Trophoblast cell (in vitro differentiated cells and primary cell): ENCODE data around the gene TRAPPC1.

Experiments used
- DNase-seq, 2 donors: peaks; one replicate each; pipeline ENCODE4 v3.0.0-alpha.2; 2016
- H2AFZ ChIP-seq: 2 replicates; pipeline ENCODE4 v1.6.1; 2013; ENCODE audit warnings: low read length, moderate library complexity, mild to moderate bottlenecking; ENCODE audit not compliant: insufficient read depth, poor library complexity
- H2AK5ac ChIP-seq: 2 replicates; pipeline ENCODE4 v1.6.1; 2013; ENCODE audit warnings: mild to moderate bottlenecking, low read length
- H2BK120ac ChIP-seq: 2 replicates; pipeline ENCODE4 v1.6.1; 2013; ENCODE audit warnings: low read length, mild to moderate bottlenecking, moderate library complexity; ENCODE audit not compliant: insufficient read depth, poor library complexity
- H2BK12ac ChIP-seq: 2 replicates; pipeline ENCODE4 v1.6.1; 2013; ENCODE audit warnings: mild to moderate bottlenecking, low read length, moderate library complexity
- H2BK5ac ChIP-seq: 2 replicates; pipeline ENCODE4 v1.6.1; 2013; ENCODE audit warnings: low read length, low read depth, moderate library complexity, mild to moderate bottlenecking; ENCODE audit not compliant: poor library complexity
- H3K14ac ChIP-seq: 2 replicates; pipeline ENCODE4 v1.6.1; 2013; ENCODE audit warnings: mild to moderate bottlenecking, low read length
- H3K18ac ChIP-seq: 2 replicates; pipeline ENCODE4 v1.6.1; 2013; ENCODE audit warnings: mild to moderate bottlenecking, low read length
- H3K23ac ChIP-seq: 2 replicates; pipeline ENCODE4 v1.6.1; 2013; ENCODE audit warnings: low read length
- H3K27ac ChIP-seq: 2 replicates; pipeline ENCODE4 v1.5.1; 2013; ENCODE audit warnings: low read depth, mild to moderate bottlenecking, inconsistent platforms, low read length, moderate library complexity
- H3K27me3 ChIP-seq: 2 replicates; pipeline ENCODE4 v1.6.1; 2013; ENCODE audit warnings: inconsistent platforms, mild to moderate bottlenecking, low read length, moderate library complexity; ENCODE audit not compliant: insufficient read depth
- H3K36me3 ChIP-seq, 2 experiments: 1 replicate in 1 of 2; 2 replicates in 1 of 2; pipeline ENCODE4 v1.6.1; 2013; ENCODE audit warnings: low read length in 2 of 2, mild to moderate bottlenecking in 2 of 2, moderate library complexity in 1 of 2; ENCODE audit not compliant: insufficient read depth in 2 of 2, control insufficient read depth in 1 of 2
- H3K4ac ChIP-seq: 2 replicates; pipeline ENCODE4 v1.6.1; 2013; ENCODE audit warnings: low read depth, mild to moderate bottlenecking, low read length, moderate library complexity
- H3K4me1 ChIP-seq, 2 experiments: 1 replicate in 1 of 2; 2 replicates in 1 of 2; pipeline ENCODE4 v1.6.1; 2013; ENCODE audit warnings: low read length in 2 of 2, mild to moderate bottlenecking in 2 of 2, moderate library complexity in 1 of 2; ENCODE audit not compliant: insufficient read depth in 2 of 2, control insufficient read depth in 1 of 2
- H3K4me2 ChIP-seq: 2 replicates; pipeline ENCODE4 v1.6.1; 2013; ENCODE audit warnings: inconsistent platforms, mild to moderate bottlenecking, low read length, moderate library complexity
- H3K4me3 ChIP-seq: 2 replicates; pipeline ENCODE4 v1.5.1; 2013; ENCODE audit warnings: mild to moderate bottlenecking, low read depth, low read length, inconsistent platforms
- H3K79me1 ChIP-seq: one replicate; pipeline ENCODE4 v1.6.1; 2013; ENCODE audit warnings: low read length
- H3K79me2 ChIP-seq: 2 replicates; pipeline ENCODE4 v1.6.1; 2013; ENCODE audit warnings: low read length, mild to moderate bottlenecking; ENCODE audit not compliant: control insufficient read depth, insufficient read depth, poor library complexity
- H3K9ac ChIP-seq: 2 replicates; pipeline ENCODE4 v1.6.1; 2013; ENCODE audit warnings: mild to moderate bottlenecking, low read length
- H3K9me3 ChIP-seq: 2 replicates; pipeline ENCODE4 v1.6.1; 2013; ENCODE audit warnings: low read depth, mild to moderate bottlenecking, control low read depth, inconsistent platforms, low read length; ENCODE audit not compliant: insufficient read depth
- H4K12ac ChIP-seq: 2 replicates; pipeline ENCODE4 v1.6.1; 2013; ENCODE audit warnings: low read depth, mild to moderate bottlenecking, low read length, moderate library complexity
- H4K8ac ChIP-seq: 2 replicates; pipeline ENCODE4 v1.6.1; 2013; ENCODE audit warnings: low read depth, mild to moderate bottlenecking, low read length, moderate library complexity
- H4K91ac ChIP-seq: one replicate; pipeline ENCODE4 v1.6.1; 2013; ENCODE audit warnings: low read depth, mild to moderate bottlenecking, low read length, moderate library complexity
- WGBS: extraction: QIAGEN DNeasy Blood & Tissue Kit; methylation state at CpG from one replicate; pipeline ENCODE4 v1.1.7; 2013; ENCODE audit warnings: missing lambda C conversion rate; ENCODE audit not compliant: insufficient read length, insufficient coverage; ENCODE audit errors: extremely low coverage; 5-methylcytosine and 5-hydroxymethylcytosine counted together

The TRAPPC1 gene

DNA sequence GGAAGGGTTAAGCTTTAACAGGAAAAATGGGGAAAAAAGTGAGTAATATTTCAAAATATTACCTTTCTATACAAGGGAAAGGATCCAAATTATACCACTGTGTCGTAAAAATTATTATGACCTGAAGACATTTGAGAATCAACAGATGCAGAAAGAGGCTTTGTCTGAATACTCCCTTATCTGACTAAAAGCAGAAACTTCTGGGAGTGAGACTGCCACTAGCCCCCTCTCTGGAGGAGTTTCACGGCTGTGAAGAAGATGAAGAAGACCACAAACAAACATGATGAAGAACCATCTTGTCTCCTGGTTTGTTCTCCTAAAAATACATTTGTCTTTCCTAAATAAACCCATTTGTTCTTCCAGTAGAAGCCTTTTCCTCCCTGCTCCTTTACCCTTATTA, 29.7 kb upstream of the TRAPPC1 start:
- Histone ChIP-seq H4K91ac (no peak overlapping the region), H3K9me3 (no peaks in the 10 kb centered on the region), H4K8ac (no peak overlapping the region), H2AK5ac (no peak overlapping the region), H3K14ac (no peak overlapping the region), H3K27ac (no peak overlapping the region), H3K79me2 (no peaks in the 10 kb centered on the region), H3K23ac (no peak overlapping the region), H3K4ac (no peak overlapping the region), H3K27me3 (no peaks in the 10 kb centered on the region), H3K18ac (no peak overlapping the region), H3K4me1 (peaks cover 0 to 2% of the 10 kb centered on the region in 2 experiments), H4K12ac (no peak overlapping the region), H2BK12ac (no peak overlapping the region), H3K4me3 (no peak overlapping the region), H2BK5ac (no peak overlapping the region), H2BK120ac (no peak overlapping the region), H3K9ac (no peak overlapping the region), H3K79me1 (no peaks in the 10 kb centered on the region), H2AFZ (no peak overlapping the region), H3K36me3 (no peaks in the 10 kb centered on the region), H3K4me2 (no peak overlapping the region)
- WGBS: no CpG with 5 or more reads among the region's 2 CpGs
- DNase-seq: no peak

DNA sequence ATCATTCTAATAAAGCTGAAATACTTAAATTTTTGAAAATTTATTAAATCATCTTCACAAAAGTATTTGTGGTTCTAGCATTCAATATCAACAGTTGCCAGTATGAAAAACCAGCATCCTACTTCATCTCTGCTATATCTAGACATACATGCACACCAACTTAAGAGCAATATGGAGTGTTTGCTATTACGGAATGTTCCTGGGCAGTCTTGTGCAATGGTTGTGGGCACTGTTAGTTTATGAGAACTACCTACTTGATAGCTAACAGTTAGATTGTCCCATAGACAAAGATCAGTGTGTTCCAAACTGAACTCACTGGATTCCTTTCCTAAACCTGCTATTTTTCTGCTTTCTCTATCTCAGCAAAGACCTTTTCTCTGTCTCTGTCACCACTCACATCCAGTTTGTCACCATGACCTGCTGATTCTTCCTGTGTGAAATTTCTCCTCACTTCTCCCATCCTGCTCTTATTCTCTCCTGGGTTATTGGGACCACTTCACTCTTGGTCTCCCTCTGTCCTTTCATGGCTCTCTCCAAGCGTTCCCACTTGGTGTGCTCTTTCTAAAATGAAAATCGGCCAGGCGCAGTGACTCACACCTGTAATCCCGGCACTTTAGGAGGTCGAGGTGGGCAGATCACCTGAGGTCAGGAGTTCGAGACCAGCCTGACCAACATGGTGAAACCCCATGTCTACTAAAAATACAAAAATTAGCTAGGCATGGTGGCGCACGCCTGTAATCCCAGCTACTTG, 27.9 kb upstream of the TRAPPC1 start:
- H4K91ac ChIP-seq: no peak overlapping the region
- H2AK5ac ChIP-seq: no peak overlapping the region
- WGBS: no CpG with 5 or more reads among the region's 9 CpGs
- H3K23ac ChIP-seq: no peak overlapping the region
- H4K12ac ChIP-seq: no peak overlapping the region
- no peak overlapping the region for H3K14ac ChIP-seq
- H2BK5ac ChIP-seq: no peak overlapping the region
- H3K18ac ChIP-seq: no peak overlapping the region
- no peaks in the 10 kb centered on the region for H3K79me2 ChIP-seq
- H3K4me2 ChIP-seq: no peak overlapping the region
- H3K4me1 ChIP-seq: peaks cover 0 to 2% of the 10 kb centered on the region in 2 experiments
- H2BK12ac ChIP-seq: no peak overlapping the region
- no peaks in the 10 kb centered on the region for H3K27me3 ChIP-seq
- no peak overlapping the region for H3K4ac ChIP-seq
- H4K8ac ChIP-seq: no peak overlapping the region
- H3K9ac ChIP-seq: no peak overlapping the region
- no peaks in the 10 kb centered on the region for H3K36me3 ChIP-seq
- no peak for DNase-seq
- no peaks in the 10 kb centered on the region for H3K79me1 ChIP-seq
- H3K4me3 ChIP-seq: no peak overlapping the region
- no peaks in the 10 kb centered on the region for H3K9me3 ChIP-seq
- no peak overlapping the region for H3K27ac ChIP-seq
- H2AFZ ChIP-seq: no peak overlapping the region
- no peak overlapping the region for H2BK120ac ChIP-seq

DNA sequence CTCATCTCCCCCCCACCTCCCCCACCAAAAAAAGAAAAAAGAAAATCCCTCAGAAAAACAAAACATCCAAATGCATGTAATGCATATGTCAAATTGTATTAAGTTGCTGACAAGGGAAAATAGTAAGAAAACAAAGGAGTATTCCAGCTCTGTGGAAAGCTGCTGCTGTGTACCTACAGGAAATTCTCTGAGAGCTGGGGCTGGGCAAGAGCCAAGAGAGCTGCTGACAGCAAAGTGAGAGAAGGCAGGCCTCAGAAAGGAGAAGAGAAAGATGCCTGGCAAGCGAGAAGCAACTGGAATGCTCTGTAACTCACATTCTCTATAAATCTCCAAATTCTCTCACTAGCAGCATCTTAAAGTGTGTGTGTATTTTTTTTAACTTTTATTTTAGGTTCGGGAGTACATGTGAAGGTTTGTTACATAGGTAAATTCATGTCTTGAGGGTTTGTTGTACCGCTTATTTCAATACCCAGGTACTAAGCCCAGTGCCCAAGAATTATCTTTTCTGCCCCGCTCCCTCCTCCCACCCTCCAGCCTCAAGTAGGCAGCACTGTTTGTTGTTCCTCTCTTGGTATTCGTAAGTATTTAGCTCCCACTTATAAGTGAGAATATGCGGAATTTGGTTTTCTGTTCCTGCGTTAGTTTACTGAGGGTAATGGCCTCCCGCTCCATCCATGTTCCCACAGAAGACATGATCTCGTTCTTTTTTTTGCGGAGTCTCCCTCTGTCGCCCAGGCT, 24.7 kb upstream of the TRAPPC1 start:
- Histone ChIP-seq H3K14ac (no peak overlapping the region), H3K4me1 (peaks cover 0 to 2% of the 10 kb centered on the region in 2 experiments), H3K27me3 (no peaks in the 10 kb centered on the region), H3K9me3 (no peaks in the 10 kb centered on the region), H3K4ac (no peak overlapping the region), H2BK120ac (no peak overlapping the region), H3K18ac (no peak overlapping the region), H3K4me2 (no peak overlapping the region), H3K27ac (no peak overlapping the region), H3K4me3 (no peak overlapping the region), H3K23ac (no peak overlapping the region), H3K9ac (no peak overlapping the region), H4K91ac (no peak overlapping the region), H3K79me1 (no peaks in the 10 kb centered on the region), H3K36me3 (no peaks in the 10 kb centered on the region), H2BK5ac (no peak overlapping the region), H2AK5ac (no peak overlapping the region), H2AFZ (no peak overlapping the region), H4K8ac (no peak overlapping the region), H4K12ac (no peak overlapping the region), H2BK12ac (no peak overlapping the region), H3K79me2 (no peaks in the 10 kb centered on the region)
- WGBS: no CpG with 5 or more reads among the region's 11 CpGs
- DNase-seq: no peak

DNA sequence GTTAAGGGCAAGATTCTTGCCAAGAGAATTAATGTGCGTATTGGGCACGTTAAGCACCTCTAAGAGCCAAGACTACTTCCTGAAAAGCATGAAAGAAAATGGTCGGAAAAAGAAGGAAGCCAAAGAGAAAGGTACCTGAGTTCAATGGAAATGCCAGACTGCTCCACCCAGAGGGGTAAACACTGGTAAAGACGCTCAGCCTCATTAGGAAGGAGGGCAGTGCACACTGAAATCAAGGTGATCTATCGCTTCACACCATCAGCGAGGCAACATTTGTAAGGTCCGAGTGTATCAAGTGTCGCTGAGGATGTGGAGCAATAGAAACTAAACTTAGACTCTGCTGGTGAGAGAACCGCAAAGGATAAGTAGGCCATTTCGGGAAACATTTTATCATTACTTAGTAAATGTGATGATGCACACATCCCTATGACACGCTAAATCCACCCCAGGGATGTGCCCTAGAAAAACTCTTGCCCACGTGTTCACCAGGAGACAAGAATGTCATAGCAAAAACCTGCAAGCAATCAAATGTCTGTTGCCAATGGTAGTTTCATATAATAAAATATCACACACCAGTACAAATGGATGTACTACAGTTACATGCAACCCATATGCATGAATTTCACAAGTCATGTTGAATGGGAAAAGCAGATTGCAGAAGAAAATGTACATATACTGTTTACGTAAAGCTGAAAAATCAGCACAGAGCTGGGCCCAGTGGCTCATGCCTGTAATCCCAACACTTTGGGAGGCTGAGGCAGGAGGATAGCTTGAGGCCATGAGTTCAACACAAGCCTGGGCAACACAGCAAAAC, 23.9 kb upstream of the TRAPPC1 start:
- H3K23ac ChIP-seq: no peak overlapping the region
- no peaks in the 10 kb centered on the region for H3K9me3 ChIP-seq
- H3K4me1 ChIP-seq: peaks cover 0 to 2% of the 10 kb centered on the region in 2 experiments
- H3K9ac ChIP-seq: no peak overlapping the region
- H3K36me3 ChIP-seq: no peaks in the 10 kb centered on the region
- H4K8ac ChIP-seq: no peak overlapping the region
- no peak for DNase-seq
- no peak overlapping the region for H3K27ac ChIP-seq
- no peak overlapping the region for H3K14ac ChIP-seq
- H3K4me3 ChIP-seq: no peak overlapping the region
- H2AK5ac ChIP-seq: no peak overlapping the region
- H3K79me1 ChIP-seq: no peaks in the 10 kb centered on the region
- no peak overlapping the region for H3K4me2 ChIP-seq
- no peak overlapping the region for H4K12ac ChIP-seq
- H3K27me3 ChIP-seq: no peaks in the 10 kb centered on the region
- no peak overlapping the region for H3K18ac ChIP-seq
- no peak overlapping the region for H3K4ac ChIP-seq
- no peak overlapping the region for H2BK120ac ChIP-seq
- no CpG with 5 or more reads among the region's 13 CpGs for WGBS
- no peak overlapping the region for H2AFZ ChIP-seq
- H3K79me2 ChIP-seq: no peaks in the 10 kb centered on the region
- H2BK5ac ChIP-seq: no peak overlapping the region
- H2BK12ac ChIP-seq: no peak overlapping the region
- no peak overlapping the region for H4K91ac ChIP-seq
